Measurements from ENCODE around the gene RASAL2. TPM values are rescaled to one million over a fixed set of nuclear protein-coding genes. Genes with fewer than 3 reads are reported as not detected.

Gene RASAL2
- total RNA-seq, 4 donors from 2014 or later, result 19.7 to 36.7 (median 27.4) TPM

DNA sequence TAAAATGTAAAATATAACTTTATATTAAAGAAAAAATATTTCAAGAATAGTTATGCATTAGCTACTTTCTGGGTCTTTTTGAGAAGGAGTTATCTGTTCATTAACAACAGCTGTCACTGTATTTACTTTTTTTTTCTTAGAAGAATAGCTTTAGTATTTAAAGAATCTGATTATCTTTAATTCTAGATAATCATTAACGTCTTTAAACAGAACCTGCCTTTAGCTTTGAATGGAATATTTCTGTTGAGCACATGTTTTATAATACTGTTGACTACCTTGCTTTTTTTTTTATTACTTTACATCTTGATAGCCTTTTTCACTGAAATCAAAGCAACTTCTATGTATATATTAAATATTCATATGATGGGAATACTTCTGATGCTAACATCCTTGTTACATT lies 270.9 kb downstream of the RASAL2 start:
- TF ChIP-seq CTCF (IDR thresholded peaks at IDR 0.05; ENCODE audit: low read depth), result no peak

DNA sequence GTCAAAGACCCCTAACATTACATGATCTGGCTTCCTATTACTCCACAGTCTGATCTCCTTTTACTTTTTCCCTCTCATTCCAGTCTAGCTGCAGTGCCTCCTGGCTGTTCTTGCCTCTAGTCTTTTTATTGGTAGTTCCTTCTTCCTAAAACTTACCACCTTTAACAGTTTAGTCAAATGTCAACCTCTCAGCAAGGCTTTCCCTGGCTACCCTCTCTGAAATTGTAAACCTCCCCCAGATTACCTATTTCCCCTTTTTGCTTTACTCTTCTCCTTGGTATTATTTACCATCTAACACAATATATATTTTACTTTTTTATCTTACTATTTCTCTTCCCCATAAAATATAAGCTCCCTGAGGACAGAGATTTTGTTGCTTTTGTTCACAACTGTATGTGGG lies 273.2 kb downstream of the RASAL2 start:
- TF ChIP-seq CTCF (IDR thresholded peaks at IDR 0.05; ENCODE audit: low read depth), result no peak

GRCh38 chr1:178368208-178368607 lies 274.3 kb downstream of the RASAL2 start:
- TF ChIP-seq CTCF (IDR thresholded peaks at IDR 0.05; ENCODE audit: low read depth), result no peak

DNA sequence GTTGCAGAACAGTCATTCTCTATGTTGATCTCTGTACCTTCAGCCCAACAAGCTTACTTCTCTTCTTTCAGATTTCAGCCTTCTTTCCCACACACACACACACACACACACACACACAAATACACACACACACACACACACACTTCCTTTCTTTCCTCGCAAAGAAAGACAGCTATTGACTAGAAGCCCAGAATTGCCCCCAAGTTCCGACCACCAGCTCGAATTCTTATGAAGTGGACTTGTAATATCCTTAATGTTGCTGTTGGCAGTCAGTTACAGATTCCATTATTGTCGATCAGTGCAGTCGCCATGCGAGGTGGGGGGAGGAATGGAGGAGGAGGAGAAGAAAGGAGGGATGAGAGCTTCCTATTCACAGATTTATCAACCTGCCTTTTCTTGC lies 277.3 kb downstream of the RASAL2 start:
- TF ChIP-seq CTCF (IDR thresholded peaks at IDR 0.05; ENCODE audit: low read depth), result no peak

- TF ChIP-seq CTCF (IDR thresholded peaks at IDR 0.05; ENCODE audit: low read depth), result no peak
Measured at GRCh38 chr1:178371933-178372388, 278.1 kb downstream of the RASAL2 start.

- TF ChIP-seq CTCF (IDR thresholded peaks at IDR 0.05; ENCODE audit: low read depth), result no peak
Measured at GRCh38 chr1:178374016-178374415, 280.1 kb downstream of the RASAL2 start.

GRCh38 chr1:178376008-178376407 lies 282.1 kb downstream of the RASAL2 start:
- no peak for TF ChIP-seq CTCF (IDR thresholded peaks at IDR 0.05; ENCODE audit: low read depth)

Measured in subcutaneous adipose tissue (tissue), 4 donors.